Right renal pelvis (tissue), 4 donors: ENCODE results near the gene DNAH10. TPM values are rescaled to one million over a fixed set of nuclear protein-coding genes. Genes with fewer than 3 reads are reported as not detected.
"Not testable (repeated sequence)": the region's sequence is repeated elsewhere in the genome, so short reads cannot be mapped to it uniquely, and the experiment has no call there.

Experiments
- DNase-seq, 4 donors: peaks; one replicate each; pipeline ENCODE4 v3.0.0-alpha.2; 2013; ENCODE audit warnings: low read depth in 4 of 4, low spot score in 3 of 4, missing footprints in 1 of 4
- polyA plus RNA-seq, 4 donors: library from polyadenylated mRNA; unstranded; fragments of 120-200 nt; gene quantifications; one replicate each; pipeline ENCODE4 v1.2.1, GENCODE V29; 2013; ENCODE audit not compliant: insufficient read length in 4 of 4

Gene DNAH10
- polyA plus RNA-seq, 4 donors, result 4.5 to 5.5 (median 4.8) TPM

DNA sequence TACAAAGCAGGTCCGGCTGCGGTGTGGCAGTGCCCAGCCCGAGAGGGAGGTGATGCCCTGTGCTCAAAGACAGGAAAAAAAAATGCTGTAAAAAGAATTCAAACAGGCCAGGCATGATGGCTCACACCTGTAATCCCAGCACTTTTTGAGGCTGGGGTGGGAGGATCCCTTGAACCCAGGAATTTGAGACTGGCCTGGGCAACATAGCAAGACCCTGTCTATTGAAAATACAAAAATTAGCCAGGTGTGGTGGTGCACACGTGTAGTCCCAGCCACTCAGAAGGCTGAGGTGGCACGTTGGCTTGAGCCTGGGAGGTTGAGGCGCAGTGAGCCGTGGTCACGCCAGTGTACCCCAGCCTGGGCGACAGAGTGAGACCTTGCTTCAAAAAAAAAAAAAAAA is 26.4 kb downstream of the DNAH10 start:
- DNase-seq, result no peak

DNA sequence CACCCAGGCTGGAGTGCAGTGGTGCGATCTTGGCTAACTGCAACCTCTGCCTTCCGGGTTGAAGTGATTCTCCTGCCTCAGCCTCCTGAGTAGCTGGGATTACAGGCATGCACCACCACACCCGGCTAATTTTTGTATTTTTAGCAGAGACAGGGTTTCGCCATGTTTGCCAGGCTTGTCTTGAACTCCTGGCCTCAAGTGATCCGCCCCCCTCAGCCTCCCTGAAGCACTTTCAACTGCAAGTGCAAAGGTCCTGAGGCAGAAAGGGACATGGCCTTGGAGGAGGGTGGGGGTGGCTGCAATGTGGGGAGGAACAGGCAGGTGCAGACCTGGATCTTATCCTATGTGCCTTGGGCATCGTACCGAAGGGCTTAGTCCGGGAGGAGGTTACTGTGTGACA is 27.3 kb downstream of the DNAH10 start:
- DNase-seq, result not testable (repeated sequence)

GRCh38 chr12:123790905-123791467 is 28.9 kb downstream of the DNAH10 start:
- DNase-seq, result no peak

DNA sequence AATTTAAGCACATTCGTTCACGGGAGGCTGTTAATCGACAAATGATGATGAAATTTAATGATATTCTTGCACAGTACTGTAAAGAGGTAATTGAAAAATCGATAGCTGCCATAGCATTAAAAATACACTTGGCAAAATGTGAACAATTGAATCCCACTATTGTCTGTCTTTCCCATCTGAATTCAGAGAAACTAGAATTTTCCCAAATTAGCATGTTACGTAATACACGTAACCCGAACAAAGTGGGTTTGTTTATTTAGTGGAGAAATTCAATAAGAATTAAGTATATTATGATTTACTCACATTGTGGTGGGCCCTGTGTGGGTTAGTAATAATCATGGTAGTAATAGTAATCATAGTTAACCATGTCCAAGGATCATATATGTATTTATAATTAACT is 31.9 kb downstream of the DNAH10 start:
- DNase-seq, result no peak

- DNase-seq, result no peak
These were observed 36.4 kb downstream of the DNAH10 start for GRCh38 chr12:123798518-123798917.

- DNase-seq, result no peak
These were observed 37.1 kb downstream of the DNAH10 start for GRCh38 chr12:123799227-123799626.

DNA sequence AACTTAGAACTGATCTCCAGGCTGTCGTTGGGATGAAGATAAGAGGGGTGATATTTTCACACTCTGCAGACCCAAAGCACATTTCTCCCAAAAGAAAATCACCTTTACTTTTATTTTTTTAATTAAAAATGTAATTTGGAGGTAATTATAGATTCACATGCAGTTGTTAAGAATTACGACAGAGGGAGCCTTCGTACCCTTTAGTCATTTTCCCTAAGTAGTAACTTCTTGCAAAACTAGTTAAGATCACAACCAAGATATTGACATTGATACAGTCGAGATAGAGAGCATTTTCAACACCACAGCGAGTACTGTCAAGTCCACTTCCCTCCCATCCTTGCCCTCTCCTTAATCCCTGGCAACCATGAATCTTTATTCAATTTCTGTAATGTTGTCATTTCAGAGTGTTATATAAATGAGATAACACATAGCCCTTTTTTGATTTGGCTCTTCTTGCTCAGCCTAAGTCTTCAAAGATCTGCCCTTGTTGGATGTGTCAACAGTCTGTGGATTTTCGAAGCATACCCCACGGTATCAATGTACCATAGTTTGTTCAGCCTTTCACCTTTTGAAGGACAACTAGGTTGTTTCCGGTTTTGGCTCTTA is 39.6 kb downstream of the DNAH10 start:
- DNase-seq, result no peak

DNA sequence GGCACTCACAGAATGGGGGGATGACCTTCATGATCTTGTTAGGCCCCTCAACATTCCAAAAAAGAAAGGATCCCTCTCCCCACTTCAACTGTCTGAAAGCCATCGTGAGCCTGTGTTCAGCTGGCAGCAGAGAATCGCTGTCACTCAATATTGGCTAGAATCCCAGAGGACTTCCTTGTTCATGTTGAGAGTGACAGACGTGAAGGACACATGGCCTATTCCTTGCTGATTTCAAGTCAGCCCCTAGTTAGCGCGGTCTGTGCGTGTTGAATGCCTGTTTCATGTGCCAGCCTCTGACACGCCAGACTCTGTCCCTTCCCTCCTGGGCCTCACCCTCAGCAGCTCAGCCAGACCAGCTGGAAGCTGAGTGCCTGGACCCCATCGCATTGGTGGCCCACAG is 43.1 kb downstream of the DNAH10 start:
- DNase-seq, result no peak

- DNase-seq, result no peak
These were observed 44.9 kb downstream of the DNAH10 start for GRCh38 chr12:123807002-123807401.

DNA sequence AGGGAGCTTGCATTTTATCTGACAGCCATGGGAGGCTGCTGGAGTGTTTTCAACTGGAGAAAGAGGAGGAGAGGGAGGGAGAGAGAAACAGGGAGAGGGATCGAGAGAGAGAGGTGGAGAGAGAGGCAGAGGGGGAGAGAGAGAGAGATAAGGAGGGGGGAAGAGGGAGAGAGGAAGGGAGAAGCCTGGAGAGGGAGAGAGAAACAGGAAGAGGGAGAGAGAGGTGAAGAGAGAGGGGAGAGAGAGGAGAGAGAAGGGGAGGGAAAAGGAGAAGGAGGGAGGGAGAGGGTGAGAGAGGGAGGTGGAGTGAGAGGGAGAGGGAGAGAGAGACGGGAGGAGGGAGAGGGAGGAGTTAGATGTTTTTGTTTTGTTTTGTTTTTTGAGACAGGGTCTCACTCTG is 45.6 kb downstream of the DNAH10 start:
- peak in 1 of 4 donors; percentile 31 for DNase-seq

- no peak for DNase-seq
These were observed 46.1 kb downstream of the DNAH10 start for GRCh38 chr12:123808167-123808566.

DNA sequence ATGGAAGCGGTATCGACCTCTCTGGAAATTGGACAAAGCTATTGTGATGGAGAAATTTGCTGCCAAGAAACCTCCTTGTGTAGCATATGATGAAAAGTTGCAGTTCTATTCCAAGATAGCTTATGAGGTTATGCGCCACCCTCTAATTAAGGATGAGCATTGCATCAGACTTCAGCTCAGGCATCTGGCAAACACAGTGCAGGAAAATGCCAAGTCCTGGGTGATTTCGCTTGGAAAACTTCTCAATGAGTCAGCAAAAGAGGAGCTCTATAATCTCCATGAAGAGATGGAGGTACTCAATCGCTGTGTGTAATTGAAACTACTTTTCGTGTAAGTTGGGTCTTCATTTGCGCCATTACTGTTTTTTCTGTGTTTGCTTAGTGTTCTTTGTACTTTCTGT is 51.2 kb downstream of the DNAH10 start:
- no peak for DNase-seq

DNA sequence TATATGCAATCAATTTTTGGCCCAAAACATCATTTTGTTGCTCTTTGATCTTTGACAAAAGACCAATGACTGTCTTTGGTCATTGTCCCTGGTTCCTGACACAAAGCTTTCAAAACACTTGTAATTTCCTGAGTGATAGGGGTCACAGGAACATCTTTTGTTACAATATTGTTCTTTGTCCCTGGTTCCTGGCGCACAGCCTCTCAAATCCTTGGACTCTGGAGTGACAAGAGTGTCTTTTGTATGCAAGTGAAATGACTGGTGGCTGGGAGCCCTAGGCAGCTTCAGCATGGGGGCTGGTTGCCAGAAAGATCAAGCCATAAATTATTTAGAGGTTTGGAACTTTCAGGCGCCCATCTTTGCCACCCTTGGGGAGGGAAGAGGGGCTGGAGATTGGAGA is 53.9 kb downstream of the DNAH10 start:
- no peak for DNase-seq

- no peak for DNase-seq
These were observed 54.9 kb downstream of the DNAH10 start for GRCh38 chr12:123816896-123817537.

- DNase-seq, result no peak
These were observed 60.7 kb downstream of the DNAH10 start for GRCh38 chr12:123822804-123823203.

GRCh38 chr12:123828120-123828519 is 66.0 kb downstream of the DNAH10 start:
- no peak for DNase-seq

DNA sequence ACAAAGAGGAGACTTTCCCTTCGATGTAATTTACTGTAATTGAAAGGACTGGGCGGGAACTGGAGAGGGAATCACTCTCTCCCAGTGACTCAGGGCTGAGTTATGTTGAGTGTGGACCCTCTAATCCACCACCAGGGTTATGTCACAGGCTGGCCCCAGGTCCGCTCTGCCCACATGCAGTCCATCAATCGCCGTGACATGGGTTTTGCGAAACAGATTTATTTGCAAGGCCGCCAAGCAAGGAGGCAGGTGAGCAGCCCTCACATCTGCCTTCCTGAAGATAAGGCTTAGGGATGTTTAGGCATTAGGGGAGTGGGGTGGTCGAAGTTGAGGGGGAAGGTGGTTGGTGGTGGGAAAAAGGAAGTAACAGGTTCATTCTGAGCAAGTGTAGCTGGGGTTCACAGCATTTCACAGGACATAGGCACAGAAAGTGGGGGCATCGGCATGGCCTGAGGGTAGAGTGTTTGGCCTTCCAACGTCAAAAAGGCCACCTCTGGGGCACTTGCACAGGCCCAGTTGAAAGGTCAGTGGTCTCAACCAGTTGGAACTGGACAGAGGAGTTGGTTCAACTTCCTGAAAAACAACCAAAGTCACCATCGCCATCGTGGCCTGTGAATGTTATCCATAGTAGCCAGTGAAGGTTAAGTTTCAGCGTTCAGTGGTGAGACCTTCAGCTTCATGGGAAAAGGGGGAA is 66.9 kb downstream of the DNAH10 start:
- no peak for DNase-seq

DNA sequence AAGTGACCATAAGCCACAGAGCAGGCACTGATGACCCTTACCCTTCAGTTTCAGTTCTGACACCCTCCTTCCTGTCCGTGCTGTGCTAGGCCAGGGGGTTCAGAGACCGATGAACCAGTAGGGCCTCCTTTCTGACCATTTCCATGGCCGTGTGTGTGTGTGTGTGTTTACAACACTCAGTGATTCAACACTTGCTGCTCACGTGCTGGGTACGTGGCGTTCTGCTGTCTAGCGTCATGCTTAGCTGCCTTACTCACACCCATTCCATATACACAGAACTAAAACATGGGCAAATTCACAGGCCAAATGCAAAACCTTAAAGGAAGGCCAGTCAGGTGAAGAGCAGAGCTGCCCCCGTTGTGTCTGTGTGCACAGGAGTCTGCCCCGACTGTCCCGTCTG is 67.5 kb downstream of the DNAH10 start:
- DNase-seq, result no peak

GRCh38 chr12:123830675-123831074 is 68.6 kb downstream of the DNAH10 start:
- no peak for DNase-seq

DNA sequence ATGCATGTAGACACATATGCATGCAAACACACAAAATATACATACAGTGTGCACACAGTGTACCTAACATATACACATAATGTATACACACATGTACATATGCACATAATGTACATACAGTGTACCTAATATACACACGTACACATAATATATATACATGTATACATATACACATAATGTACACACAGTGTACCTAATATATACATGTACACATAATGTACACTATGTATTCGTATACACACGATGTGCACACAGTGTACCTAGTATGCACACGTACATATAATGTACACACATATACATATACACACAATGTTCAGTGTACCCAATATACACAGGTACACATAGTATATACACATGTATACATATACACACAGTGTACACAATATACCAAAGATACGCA is 70.0 kb downstream of the DNAH10 start:
- DNase-seq, result no peak

DNA sequence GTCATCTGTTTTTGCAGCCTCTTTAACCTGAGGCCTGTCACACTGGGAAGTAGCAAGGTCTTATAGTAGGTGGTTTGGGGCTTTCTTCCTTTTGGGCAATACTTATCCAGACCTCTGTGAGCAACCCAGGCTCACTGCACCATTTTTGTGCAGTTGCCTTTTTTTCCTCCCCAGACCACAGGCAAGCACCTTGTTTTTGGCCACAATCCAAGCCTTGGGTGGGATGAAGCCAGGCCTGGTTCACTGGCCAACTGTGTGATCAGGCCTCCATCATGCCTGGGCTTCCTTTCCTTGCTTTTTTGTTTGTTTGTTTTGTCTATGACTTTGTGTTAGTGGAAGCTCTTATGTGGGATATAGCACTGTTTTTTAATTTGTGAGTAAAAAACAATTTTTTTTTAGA is 71.7 kb downstream of the DNAH10 start:
- no peak for DNase-seq

DNA sequence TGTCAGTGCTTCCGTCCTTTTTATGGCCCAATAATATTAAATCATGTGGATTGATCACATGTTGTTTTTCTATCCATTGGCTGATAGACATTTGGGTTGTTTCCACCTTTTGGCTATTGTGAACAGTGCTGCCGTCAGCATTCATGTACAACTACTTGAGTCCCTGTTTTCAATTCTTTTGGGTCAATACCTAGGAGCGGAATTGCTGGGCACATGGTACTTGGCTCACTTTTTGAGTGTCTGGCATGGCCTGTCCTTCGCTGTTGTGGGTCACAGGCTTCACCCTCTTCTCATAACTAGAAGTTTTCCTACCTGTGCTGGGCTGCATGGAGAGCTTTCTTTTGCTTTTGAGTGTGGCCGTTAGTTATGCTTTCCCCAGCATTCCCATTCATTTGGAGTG is 72.7 kb downstream of the DNAH10 start:
- no peak for DNase-seq
